Measurements from ENCODE around the gene SYNPO.

SYNPO gene

DNA sequence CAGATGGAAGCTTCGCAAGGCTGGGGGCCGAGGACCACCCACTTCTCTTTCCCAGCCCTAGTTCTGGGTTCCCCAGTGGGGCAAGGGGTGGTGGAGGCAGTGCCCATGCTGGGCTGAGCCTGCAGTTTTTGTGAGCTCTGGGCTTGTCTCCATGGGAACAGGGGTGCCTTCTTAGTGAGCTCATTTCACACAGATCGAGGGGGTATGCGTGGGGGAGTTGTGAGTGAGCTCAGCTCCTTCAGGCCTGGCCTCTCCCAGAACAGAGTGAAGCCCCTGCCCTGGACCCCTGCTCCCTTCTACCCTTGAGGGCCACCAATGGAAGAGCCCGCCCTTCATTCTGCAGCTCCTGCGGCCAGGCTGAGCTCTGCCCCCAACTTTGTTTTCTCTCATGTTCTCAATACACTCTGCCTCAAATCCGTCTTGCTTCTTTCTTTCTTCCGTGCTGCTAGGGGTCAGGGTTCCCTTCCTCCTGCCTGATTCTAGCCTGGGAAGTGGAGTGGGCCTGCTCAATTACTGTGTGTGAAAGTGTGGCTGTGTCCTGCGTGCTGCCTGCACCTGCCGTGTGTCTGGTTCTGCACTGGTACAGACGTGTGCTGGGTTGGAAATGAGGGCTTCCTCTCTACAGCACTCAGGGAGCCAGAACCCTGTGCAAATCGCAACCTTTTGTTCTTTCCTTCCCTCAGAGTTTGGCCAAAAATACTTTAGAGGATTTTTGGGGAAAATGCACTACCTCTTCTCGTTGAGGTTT lies 11.6 kb downstream of the SYNPO start:
- no peak for TF ChIP-seq EZH2 (IDR thresholded peaks at IDR 0.05; ENCODE audit: borderline replicate concordance, low read length)
- TF ChIP-seq, protein P1, sequence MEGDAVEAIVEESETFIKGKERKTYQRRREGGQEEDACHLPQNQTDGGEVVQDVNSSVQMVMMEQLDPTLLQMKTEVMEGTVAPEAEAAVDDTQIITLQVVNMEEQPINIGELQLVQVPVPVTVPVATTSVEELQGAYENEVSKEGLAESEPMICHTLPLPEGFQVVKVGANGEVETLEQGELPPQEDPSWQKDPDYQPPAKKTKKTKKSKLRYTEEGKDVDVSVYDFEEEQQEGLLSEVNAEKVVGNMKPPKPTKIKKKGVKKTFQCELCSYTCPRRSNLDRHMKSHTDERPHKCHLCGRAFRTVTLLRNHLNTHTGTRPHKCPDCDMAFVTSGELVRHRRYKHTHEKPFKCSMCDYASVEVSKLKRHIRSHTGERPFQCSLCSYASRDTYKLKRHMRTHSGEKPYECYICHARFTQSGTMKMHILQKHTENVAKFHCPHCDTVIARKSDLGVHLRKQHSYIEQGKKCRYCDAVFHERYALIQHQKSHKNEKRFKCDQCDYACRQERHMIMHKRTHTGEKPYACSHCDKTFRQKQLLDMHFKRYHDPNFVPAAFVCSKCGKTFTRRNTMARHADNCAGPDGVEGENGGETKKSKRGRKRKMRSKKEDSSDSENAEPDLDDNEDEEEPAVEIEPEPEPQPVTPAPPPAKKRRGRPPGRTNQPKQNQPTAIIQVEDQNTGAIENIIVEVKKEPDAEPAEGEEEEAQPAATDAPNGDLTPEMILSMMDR (IDR thresholded peaks at IDR 0.05; ENCODE audit: low read length), result no peak
- Histone ChIP-seq H3K27me3 (ENCODE audit: insufficient read depth, low read length) (peaks cover 3% of the 10 kb centered on the region; the same call in 1 of the 2 replicates), H3K9me3 (ENCODE audit: low read length) (no peaks in the 10 kb centered on the region), H3K9ac (ENCODE audit: low read length) (no peak overlapping the region), H3K9me2 (ENCODE audit: low read depth, low read length) (no peaks in the 10 kb centered on the region), H3K79me2 (ENCODE audit: insufficient read depth, low read length) (no peaks in the 10 kb centered on the region), H3K4me3 (ENCODE audit: low read depth, low read length, poor library complexity, severe bottlenecking) (no peak overlapping the region), H3K4me2 (ENCODE audit: low read length) (no peak overlapping the region), H4K20me1 (ENCODE audit: insufficient read depth, low read length) (no peaks in the 10 kb centered on the region), H2AFZ (ENCODE audit: low read length) (no peak overlapping the region), H3F3A (ENCODE audit: insufficient read depth, low read length) (no peaks in the 10 kb centered on the region), H3K4me1 (ENCODE audit: insufficient read depth, low read length, severe bottlenecking) (peaks cover 3% of the 10 kb centered on the region), H3K36me3 (ENCODE audit: insufficient read depth, low read length) (no peaks in the 10 kb centered on the region), H3K27ac (ENCODE audit: low read depth, low read length, poor library complexity, severe bottlenecking) (no peak overlapping the region)

DNA sequence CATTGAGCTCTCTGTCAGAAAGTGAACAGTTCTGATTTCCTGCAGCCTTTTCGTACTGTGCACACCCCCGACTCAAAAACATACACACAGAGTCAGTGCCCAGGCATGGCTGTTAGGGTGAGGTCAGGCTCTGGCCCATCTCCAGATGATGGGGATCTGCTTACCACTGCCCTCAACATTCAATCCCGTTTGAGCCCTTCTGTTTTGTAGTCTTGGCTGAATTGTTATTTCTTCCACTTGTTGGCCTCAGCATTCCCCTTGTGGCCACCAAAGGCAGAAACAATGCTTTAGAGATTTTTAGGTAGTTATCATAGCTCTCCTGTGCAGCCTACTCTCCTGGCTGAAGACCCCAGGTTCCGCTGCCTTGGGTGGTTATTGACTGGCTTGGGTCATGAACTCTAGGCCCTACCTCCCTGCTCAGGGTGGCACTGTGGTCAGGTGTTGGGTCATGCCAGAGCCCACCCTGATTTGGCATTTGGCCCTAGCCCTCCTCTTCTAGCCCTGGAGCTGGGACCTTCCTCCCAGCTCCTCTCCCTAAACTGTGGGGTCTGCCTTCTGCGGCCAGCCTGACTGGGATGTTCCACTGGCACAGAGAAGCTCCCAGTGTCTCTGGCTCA lies 12.8 kb downstream of the SYNPO start:
- Histone ChIP-seq H4K20me1 (ENCODE audit: insufficient read depth, low read length) (no peaks in the 10 kb centered on the region), H3K4me3 (ENCODE audit: low read depth, low read length, poor library complexity, severe bottlenecking) (no peak overlapping the region), H3K79me2 (ENCODE audit: insufficient read depth, low read length) (no peaks in the 10 kb centered on the region), H3K27ac (ENCODE audit: low read depth, low read length, poor library complexity, severe bottlenecking) (no peak overlapping the region), H3K9me3 (ENCODE audit: low read length) (no peaks in the 10 kb centered on the region), H3K27me3 (ENCODE audit: insufficient read depth, low read length) (peaks cover 3% of the 10 kb centered on the region; the same call in 1 of the 2 replicates), H2AFZ (ENCODE audit: low read length) (no peak overlapping the region), H3K9ac (ENCODE audit: low read length) (no peak overlapping the region), H3K36me3 (ENCODE audit: insufficient read depth, low read length) (no peaks in the 10 kb centered on the region), H3K4me2 (ENCODE audit: low read length) (no peak overlapping the region), H3K9me2 (ENCODE audit: low read depth, low read length) (no peaks in the 10 kb centered on the region), H3K4me1 (ENCODE audit: insufficient read depth, low read length, severe bottlenecking) (peaks cover 6% of the 10 kb centered on the region), H3F3A (ENCODE audit: insufficient read depth, low read length) (no peaks in the 10 kb centered on the region)
- TF ChIP-seq EZH2 (IDR thresholded peaks at IDR 0.05; ENCODE audit: borderline replicate concordance, low read length), result no peak
- TF ChIP-seq, protein P1 (IDR thresholded peaks at IDR 0.05; ENCODE audit: low read length), result no peak

DNA sequence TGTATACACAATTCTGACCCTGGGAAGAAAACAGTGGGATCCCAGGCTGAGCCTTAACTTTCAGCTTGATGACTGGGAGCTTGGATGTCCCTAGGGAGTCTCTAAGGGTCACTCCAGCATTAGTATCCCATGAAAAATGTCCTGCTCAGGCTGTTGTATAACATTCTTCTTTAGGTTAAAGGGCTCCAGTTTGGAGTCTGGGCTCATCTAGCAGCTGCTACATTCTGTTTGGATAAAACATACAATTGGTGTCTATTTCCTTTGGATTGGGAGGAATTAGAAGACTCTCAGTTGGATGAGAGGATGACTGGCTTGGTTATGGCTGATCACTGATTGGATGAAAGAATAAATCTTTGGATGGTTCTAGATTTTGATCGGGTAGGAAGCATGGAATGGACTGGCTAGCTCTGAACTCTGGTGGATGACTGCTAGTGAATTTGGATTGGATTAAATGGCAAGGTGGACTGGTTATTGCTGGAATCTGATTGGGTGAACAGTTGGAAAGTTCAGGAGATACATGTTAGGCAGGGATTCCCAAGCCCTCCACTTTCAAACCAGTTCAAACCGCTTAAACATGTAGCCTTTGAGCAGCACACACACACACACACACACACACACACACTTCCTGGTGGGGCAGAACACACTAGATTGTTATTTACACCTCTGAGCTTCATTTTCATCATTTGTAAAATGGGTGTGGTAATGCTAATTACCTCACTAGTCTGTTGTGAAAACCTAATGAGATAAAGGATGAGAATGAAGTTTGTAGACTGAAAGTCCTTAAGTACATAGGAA lies 13.5 kb downstream of the SYNPO start:
- Histone ChIP-seq H3K27ac (ENCODE audit: low read depth, low read length, poor library complexity, severe bottlenecking) (no peak overlapping the region), H3K36me3 (ENCODE audit: insufficient read depth, low read length) (no peaks in the 10 kb centered on the region), H3K9me2 (ENCODE audit: low read depth, low read length) (no peaks in the 10 kb centered on the region), H4K20me1 (ENCODE audit: insufficient read depth, low read length) (no peaks in the 10 kb centered on the region), H3K4me2 (ENCODE audit: low read length) (no peak overlapping the region), H3K79me2 (ENCODE audit: insufficient read depth, low read length) (no peaks in the 10 kb centered on the region), H3K9ac (ENCODE audit: low read length) (no peak overlapping the region), H3K9me3 (ENCODE audit: low read length) (no peaks in the 10 kb centered on the region), H3K27me3 (ENCODE audit: insufficient read depth, low read length) (peaks cover 3% of the 10 kb centered on the region; the same call in 1 of the 2 replicates), H3F3A (ENCODE audit: insufficient read depth, low read length) (no peaks in the 10 kb centered on the region), H2AFZ (ENCODE audit: low read length) (no peak overlapping the region), H3K4me1 (ENCODE audit: insufficient read depth, low read length, severe bottlenecking) (peaks cover 6% of the 10 kb centered on the region), H3K4me3 (ENCODE audit: low read depth, low read length, poor library complexity, severe bottlenecking) (no peak overlapping the region)
- no peak for TF ChIP-seq EZH2 (IDR thresholded peaks at IDR 0.05; ENCODE audit: borderline replicate concordance, low read length)
- TF ChIP-seq, protein P1 (IDR thresholded peaks at IDR 0.05; ENCODE audit: low read length), result no peak

All from OCI-LY1 (cell line).